ENCODE data around the gene SPTB.

SPTB gene

DNA sequence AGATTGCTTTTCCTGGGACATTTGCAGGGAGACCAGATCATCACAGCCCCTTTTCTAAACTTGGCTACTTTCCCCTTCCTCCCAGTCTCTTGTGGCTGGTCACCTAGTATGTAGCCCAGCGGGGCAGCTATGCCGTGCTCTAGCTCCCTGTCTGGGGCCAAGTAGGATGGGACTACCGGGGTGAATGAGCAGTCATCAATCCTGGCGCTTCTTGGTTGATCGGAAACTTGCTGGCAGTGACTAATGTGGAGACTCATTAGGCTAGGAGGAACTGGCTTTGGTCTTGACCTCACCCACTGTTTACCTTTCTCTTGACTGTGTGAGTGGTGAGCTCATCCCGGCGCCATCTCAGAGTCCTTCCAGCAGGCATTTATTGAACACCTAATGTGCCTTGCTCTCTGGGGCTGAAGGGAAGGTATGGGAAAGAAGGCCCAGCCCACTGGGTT lies 159.6 kb downstream of the SPTB start:
- Histone ChIP-seq H3K9ac (no peak overlapping the region), H3K79me2 (peaks cover 84% of the 10 kb centered on the region), H3K4me2 (ENCODE audit: low read length) (no peak overlapping the region), H3K36me3 (ENCODE audit: control insufficient read depth, insufficient read depth, low read length) (no peaks in the 10 kb centered on the region), H2AFZ (no peak overlapping the region), H3K4me3 (ENCODE audit: low read depth, low read length) (no peak overlapping the region), H3K4me1 (peaks cover 45% of the 10 kb centered on the region), H3K27me3 (ENCODE audit: control insufficient read depth, insufficient read depth, low read length) (no peaks in the 10 kb centered on the region), H3K9me3 (ENCODE audit: control insufficient read depth, low read length) (no peaks in the 10 kb centered on the region), H3K27ac (no peak overlapping the region)
- TF ChIP-seq, protein P1, sequence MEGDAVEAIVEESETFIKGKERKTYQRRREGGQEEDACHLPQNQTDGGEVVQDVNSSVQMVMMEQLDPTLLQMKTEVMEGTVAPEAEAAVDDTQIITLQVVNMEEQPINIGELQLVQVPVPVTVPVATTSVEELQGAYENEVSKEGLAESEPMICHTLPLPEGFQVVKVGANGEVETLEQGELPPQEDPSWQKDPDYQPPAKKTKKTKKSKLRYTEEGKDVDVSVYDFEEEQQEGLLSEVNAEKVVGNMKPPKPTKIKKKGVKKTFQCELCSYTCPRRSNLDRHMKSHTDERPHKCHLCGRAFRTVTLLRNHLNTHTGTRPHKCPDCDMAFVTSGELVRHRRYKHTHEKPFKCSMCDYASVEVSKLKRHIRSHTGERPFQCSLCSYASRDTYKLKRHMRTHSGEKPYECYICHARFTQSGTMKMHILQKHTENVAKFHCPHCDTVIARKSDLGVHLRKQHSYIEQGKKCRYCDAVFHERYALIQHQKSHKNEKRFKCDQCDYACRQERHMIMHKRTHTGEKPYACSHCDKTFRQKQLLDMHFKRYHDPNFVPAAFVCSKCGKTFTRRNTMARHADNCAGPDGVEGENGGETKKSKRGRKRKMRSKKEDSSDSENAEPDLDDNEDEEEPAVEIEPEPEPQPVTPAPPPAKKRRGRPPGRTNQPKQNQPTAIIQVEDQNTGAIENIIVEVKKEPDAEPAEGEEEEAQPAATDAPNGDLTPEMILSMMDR (IDR thresholded peaks at IDR 0.05) = no peak

DNA sequence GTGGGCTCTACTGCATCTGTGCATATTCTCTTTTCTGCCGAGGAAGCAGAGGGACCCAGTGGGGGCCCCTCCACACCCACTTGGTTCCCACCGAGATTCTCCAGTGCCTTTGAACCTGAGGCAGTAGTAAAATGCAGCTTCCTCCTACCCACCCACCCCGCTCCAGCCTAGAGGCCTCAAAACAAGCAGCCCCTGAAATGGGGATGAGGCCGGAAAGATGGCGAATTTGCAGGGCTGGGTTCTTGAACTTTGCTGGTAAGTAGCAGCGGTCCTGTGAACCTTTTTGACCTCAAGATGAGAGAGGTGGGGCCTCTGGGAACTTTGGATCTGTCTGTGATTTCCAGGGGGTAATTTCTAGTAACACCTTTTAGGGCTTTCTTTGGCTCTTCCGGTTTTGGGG lies 160.1 kb downstream of the SPTB start:
- Histone ChIP-seq H3K4me1 (peaks cover 39% of the 10 kb centered on the region), H3K27ac (no peak overlapping the region), H2AFZ (no peak overlapping the region), H3K36me3 (ENCODE audit: control insufficient read depth, insufficient read depth, low read length) (no peaks in the 10 kb centered on the region), H3K4me3 (ENCODE audit: low read depth, low read length) (no peak overlapping the region), H3K4me2 (ENCODE audit: low read length) (no peak overlapping the region), H3K79me2 (peaks cover 79% of the 10 kb centered on the region), H3K9me3 (ENCODE audit: control insufficient read depth, low read length) (no peaks in the 10 kb centered on the region), H3K27me3 (ENCODE audit: control insufficient read depth, insufficient read depth, low read length) (no peaks in the 10 kb centered on the region), H3K9ac (no peak overlapping the region)
- TF ChIP-seq, protein P1 (IDR thresholded peaks at IDR 0.05) = no peak

DNA sequence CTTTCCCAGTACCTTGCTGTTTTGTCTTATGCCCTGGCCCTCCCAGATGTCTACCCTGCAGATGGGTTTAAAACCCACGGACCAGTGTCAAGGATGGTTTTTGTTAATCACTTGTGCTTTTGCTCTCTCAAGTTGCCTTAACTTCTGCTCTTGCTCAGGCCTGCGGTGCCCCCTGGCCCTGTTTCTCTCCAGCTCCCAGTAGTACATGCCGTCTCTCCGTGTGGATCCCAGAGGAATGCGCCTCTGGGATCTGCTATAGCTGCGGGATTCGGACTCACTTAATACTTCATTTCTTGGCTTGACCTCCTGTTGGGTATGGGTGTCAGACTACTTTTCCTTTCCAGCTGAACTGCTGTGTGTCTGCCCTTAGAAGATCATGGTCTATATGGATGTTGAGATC lies 160.9 kb downstream of the SPTB start:
- H2AFZ ChIP-seq = no peak overlapping the region
- H3K4me1 ChIP-seq = peaks cover 39% of the 10 kb centered on the region
- H3K9me3 ChIP-seq (ENCODE audit: control insufficient read depth, low read length) = no peaks in the 10 kb centered on the region
- TF ChIP-seq, protein P1 (IDR thresholded peaks at IDR 0.05) = no peak
- H3K27ac ChIP-seq = no peak overlapping the region
- H3K36me3 ChIP-seq (ENCODE audit: control insufficient read depth, insufficient read depth, low read length) = no peaks in the 10 kb centered on the region
- no peak overlapping the region for H3K4me3 ChIP-seq (ENCODE audit: low read depth, low read length)
- H3K79me2 ChIP-seq = peaks cover 79% of the 10 kb centered on the region
- no peak overlapping the region for H3K4me2 ChIP-seq (ENCODE audit: low read length)
- no peak overlapping the region for H3K9ac ChIP-seq
- no peaks in the 10 kb centered on the region for H3K27me3 ChIP-seq (ENCODE audit: control insufficient read depth, insufficient read depth, low read length)

DNA sequence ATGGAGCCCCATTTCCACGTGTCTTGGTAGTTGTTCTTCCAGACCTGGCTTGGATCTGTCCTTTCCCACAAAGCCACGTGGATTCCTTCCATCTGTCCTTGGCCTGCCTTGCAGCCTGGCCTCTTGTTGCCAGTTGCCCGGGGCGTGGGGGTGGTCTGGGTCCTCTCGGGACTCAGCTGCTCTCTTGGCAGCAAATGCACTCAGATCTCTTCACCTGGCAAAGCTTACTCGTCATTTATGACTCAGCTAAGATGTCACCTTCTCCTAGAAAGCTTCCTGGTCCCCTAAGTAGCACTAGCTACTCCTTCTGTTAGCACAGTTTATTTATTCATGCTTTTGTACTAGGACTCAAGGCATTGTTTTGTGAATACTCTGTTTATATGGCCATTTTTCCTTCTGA lies 161.8 kb downstream of the SPTB start:
- H3K9ac ChIP-seq = no peak overlapping the region
- H3K4me1 ChIP-seq = peaks cover 39% of the 10 kb centered on the region
- no peaks in the 10 kb centered on the region for H3K9me3 ChIP-seq (ENCODE audit: control insufficient read depth, low read length)
- no peaks in the 10 kb centered on the region for H3K27me3 ChIP-seq (ENCODE audit: control insufficient read depth, insufficient read depth, low read length)
- TF ChIP-seq, protein P1 (IDR thresholded peaks at IDR 0.05) = no peak
- no peaks in the 10 kb centered on the region for H3K36me3 ChIP-seq (ENCODE audit: control insufficient read depth, insufficient read depth, low read length)
- H3K79me2 ChIP-seq = peaks cover 78% of the 10 kb centered on the region
- H3K4me2 ChIP-seq (ENCODE audit: low read length) = no peak overlapping the region
- H3K27ac ChIP-seq = peak overlapping the region; percentile 78
- H2AFZ ChIP-seq = no peak overlapping the region
- H3K4me3 ChIP-seq (ENCODE audit: low read depth, low read length) = no peak overlapping the region

DNA sequence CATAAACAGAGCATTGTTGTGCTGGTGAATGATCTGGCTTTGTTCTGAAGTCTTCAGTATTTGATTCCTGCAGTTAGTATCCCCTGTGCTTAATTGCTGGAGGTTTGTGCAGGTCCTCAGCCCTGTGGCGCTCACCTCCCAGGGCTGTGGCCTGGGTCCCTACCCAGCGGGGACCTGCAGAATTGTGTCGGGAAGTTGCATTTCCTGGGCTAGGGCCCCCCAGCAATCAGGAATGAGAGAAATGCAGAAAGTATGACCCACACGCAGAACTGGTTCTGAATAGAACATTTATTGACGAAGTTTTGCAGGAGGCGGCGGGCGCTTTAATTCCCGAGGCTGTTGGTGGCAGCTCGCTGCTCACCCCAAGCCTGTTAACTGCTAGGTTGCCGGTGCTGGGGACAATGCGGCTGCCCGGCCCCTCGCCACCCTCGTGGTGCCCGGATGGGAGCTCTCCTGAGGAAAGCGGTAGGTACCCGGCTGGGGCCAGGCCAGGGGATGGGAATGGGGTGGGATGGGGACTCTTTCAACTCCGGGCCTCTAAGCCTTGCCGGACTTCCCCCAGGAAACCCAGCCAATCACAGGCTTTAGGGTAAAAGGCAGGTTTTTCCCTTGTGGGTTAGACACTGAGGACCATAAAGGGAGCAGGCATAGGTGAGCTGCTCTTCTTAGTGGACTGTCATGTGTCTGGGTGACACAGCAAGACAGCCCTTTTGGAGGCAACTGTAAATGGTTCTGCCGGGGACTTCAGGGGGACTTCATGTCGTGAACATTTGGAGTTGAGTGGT lies 163.9 kb downstream of the SPTB start:
- H3K9ac ChIP-seq = no peak overlapping the region
- H3K4me2 ChIP-seq (ENCODE audit: low read length) = peak overlapping the region; percentile 29
- peak overlapping the region; percentile 78 for H3K27ac ChIP-seq
- no peaks in the 10 kb centered on the region for H3K36me3 ChIP-seq (ENCODE audit: control insufficient read depth, insufficient read depth, low read length)
- H2AFZ ChIP-seq = peak overlapping the region; percentile 63
- H3K9me3 ChIP-seq (ENCODE audit: control insufficient read depth, low read length) = no peaks in the 10 kb centered on the region
- TF ChIP-seq, protein P1 (IDR thresholded peaks at IDR 0.05) = no peak
- peaks cover 76% of the 10 kb centered on the region for H3K79me2 ChIP-seq
- no peaks in the 10 kb centered on the region for H3K27me3 ChIP-seq (ENCODE audit: control insufficient read depth, insufficient read depth, low read length)
- H3K4me1 ChIP-seq = peaks cover 32% of the 10 kb centered on the region
- no peak overlapping the region for H3K4me3 ChIP-seq (ENCODE audit: low read depth, low read length)

All from parathyroid adenoma (tissue), 2 donors.